ENCODE results near the gene ZG16. TPM values are rescaled to one million over a fixed set of nuclear protein-coding genes. Genes with fewer than 3 reads are reported as not detected.
"Not testable (repeated sequence)": the region's sequence is repeated elsewhere in the genome, so short reads cannot be mapped to it uniquely, and the experiment has no call there.

ZG16 gene
- total RNA-seq, 2 experiments from 2014 or later = not detected

- no peak for TF ChIP-seq EZH2phosphoT487 (IDR thresholded peaks at IDR 0.05; ENCODE audit: borderline replicate concordance, low read depth, low read length)
- TF ChIP-seq CTCF (conservative IDR thresholded peaks at IDR 0.05; ENCODE audit: low read length) = no peak
- H3K9me3 ChIP-seq (ENCODE audit: low read length) = no peaks in the 10 kb centered on the region
- H3K4me2 ChIP-seq (ENCODE audit: low read length) = peak overlapping the region; percentile 78
- H3K9me2 ChIP-seq (ENCODE audit: insufficient read depth, low read length) = no peaks in the 10 kb centered on the region
- peak overlapping the region; percentile 51 for H3K4me3 ChIP-seq (ENCODE audit: low read depth, low read length, poor library complexity, severe bottlenecking)
- H3K4me1 ChIP-seq (ENCODE audit: insufficient read depth, low read length, poor library complexity, severe bottlenecking) = peaks cover 35% of the 10 kb centered on the region
- BruUV-seq (replicated peaks) = no TSS peak
- no peaks in the 10 kb centered on the region for H3K36me3 ChIP-seq (ENCODE audit: insufficient read depth, low read length)
- ChIA-PET POLR2A (interaction anchor here (1.0 to 1.8 kb wide), 3 partner anchors 28 to 59 kb away, joined by 3 to 6 read pairs (median 4); partner anchors contain the start of gene KIF22), CTCF (ENCODE audit: unreplicated experiment) (no interaction called here)
- peak; percentile 81 for DNase-seq (ENCODE audit: low spot score)
- no peaks in the 10 kb centered on the region for H4K20me1 ChIP-seq (ENCODE audit: insufficient read depth, low read length)
- H3K27ac ChIP-seq (ENCODE audit: low read depth, low read length, poor library complexity, severe bottlenecking) = peak overlapping the region; percentile 73
- no peaks in the 10 kb centered on the region for H3K79me2 ChIP-seq (ENCODE audit: insufficient read depth, low read depth, low read length)
- intact Hi-C loops (cut with micrococcal nuclease; ENCODE audit: unreplicated experiment) = no loop called here
- H2AFZ ChIP-seq (ENCODE audit: low read length) = peak overlapping the region; percentile 97
Observed at GRCh38 chr16:29730649-29731048, 47.4 kb upstream of the ZG16 start.

GRCh38 chr16:29731768-29732601, 46.1 kb upstream of the ZG16 start:
- intact Hi-C loops (cut with micrococcal nuclease; ENCODE audit: unreplicated experiment) = not testable (repeated sequence)
- peak; percentile 39 for DNase-seq (ENCODE audit: low spot score)

GRCh38 chr16:29734786-29735185, 43.3 kb upstream of the ZG16 start:
- no TSS peak for BruUV-seq (replicated peaks)
- no peak overlapping the region for H2AFZ ChIP-seq (ENCODE audit: low read length)

More at GRCh38 chr16:29731768-29732601, 46.1 kb upstream of the ZG16 start:
- H3K79me2 ChIP-seq (ENCODE audit: insufficient read depth, low read depth, low read length); BruUV-seq (replicated peaks); H4K20me1 ChIP-seq (ENCODE audit: insufficient read depth, low read length); H3K9me3 ChIP-seq (ENCODE audit: low read length); CTCF ChIA-PET (ENCODE audit: unreplicated experiment); H3K9me2 ChIP-seq (ENCODE audit: insufficient read depth, low read length); H3K36me3 ChIP-seq (ENCODE audit: insufficient read depth, low read length): not testable (repeated sequence)
- Histone ChIP-seq H3K27ac (ENCODE audit: low read depth, low read length, poor library complexity, severe bottlenecking) (peak overlapping the region; percentile 73), H2AFZ (ENCODE audit: low read length) (peak overlapping the region; percentile 97; the same call in 1 of the 2 replicates), H3K4me1 (ENCODE audit: insufficient read depth, low read length, poor library complexity, severe bottlenecking) (peaks cover 35% of the 10 kb centered on the region), H3K4me3 (ENCODE audit: low read depth, low read length, poor library complexity, severe bottlenecking) (peak overlapping the region; percentile 51), H3K4me2 (ENCODE audit: low read length) (peak overlapping the region; percentile 78)
- POLR2A ChIA-PET = interaction anchor here (0.6 to 1.8 kb wide), 7 partner anchors 30 to 821 kb away, joined by 3 to 6 read pairs (median 3); partner anchors contain the start of gene KIF22

More at GRCh38 chr16:29734786-29735185, 43.3 kb upstream of the ZG16 start:
- Histone ChIP-seq H3K36me3 (ENCODE audit: insufficient read depth, low read length) (no peaks in the 10 kb centered on the region), H3K79me2 (ENCODE audit: insufficient read depth, low read depth, low read length) (no peaks in the 10 kb centered on the region), H4K20me1 (ENCODE audit: insufficient read depth, low read length) (no peaks in the 10 kb centered on the region), H3K4me1 (ENCODE audit: insufficient read depth, low read length, poor library complexity, severe bottlenecking) (peaks cover 53% of the 10 kb centered on the region), H3K4me3 (ENCODE audit: low read depth, low read length, poor library complexity, severe bottlenecking) (no peak overlapping the region), H3K9me3 (ENCODE audit: low read length) (no peaks in the 10 kb centered on the region), H3K27ac (ENCODE audit: low read depth, low read length, poor library complexity, severe bottlenecking) (no peak overlapping the region), H3K4me2 (ENCODE audit: low read length) (no peak overlapping the region), H3K9me2 (ENCODE audit: insufficient read depth, low read length) (no peaks in the 10 kb centered on the region)
- no peak for DNase-seq (ENCODE audit: low spot score)
- POLR2A ChIA-PET = interaction anchor here (0.7 kb wide), 1 partner anchor 73 kb away, joined by 3 read pairs; no protein-coding TSS in a partner anchor
- CTCF ChIA-PET (ENCODE audit: unreplicated experiment) = no interaction called here
- intact Hi-C loops (cut with micrococcal nuclease; ENCODE audit: unreplicated experiment) = no loop called here
- TF ChIP-seq CTCF (conservative IDR thresholded peaks at IDR 0.05; ENCODE audit: low read length) (no peak), EZH2phosphoT487 (IDR thresholded peaks at IDR 0.05; ENCODE audit: borderline replicate concordance, low read depth, low read length) (no peak)
